Bronchial epithelial cell (primary cell): ENCODE measurements around the gene NCDN. TPM values are rescaled to one million over a fixed set of nuclear protein-coding genes. Genes with fewer than 3 reads are reported as not detected.

Experiments used
- DNase-seq: peaks from one replicate; pipeline ENCODE4 v3.0.0-alpha.2; 2010; ENCODE audit warnings: low read depth
- FAIRE-seq: peaks from 2 replicates; lab custom pipeline; 2011; peaks lifted over from hg19 to GRCh38; lab: Jason Lieb, UNC
- H3K27me3 ChIP-seq: 2 replicates; pipeline ENCODE4 v1.5.1; 2011; ENCODE audit warnings: low read length; ENCODE audit not compliant: control insufficient read depth, insufficient read depth
- H3K36me3 ChIP-seq: 2 replicates; pipeline ENCODE4 v1.5.1; 2011; ENCODE audit warnings: low read length; ENCODE audit not compliant: control insufficient read depth, insufficient read depth
- H3K4me3 ChIP-seq: 2 replicates; pipeline ENCODE4 v1.5.1; 2011; ENCODE audit warnings: mild to moderate bottlenecking, low read depth, low read length, control low read depth
- CTCF ChIP-seq: IDR thresholded peaks from 2 replicates; pipeline ENCODE4 v1.5.1; 2011; ENCODE audit warnings: mild to moderate bottlenecking, moderate library complexity, low read length, control low read depth, inconsistent platforms; ENCODE audit not compliant: insufficient read depth, severe bottlenecking
- total RNA-seq: library from RNA; depleted of rRNA; stranded (reverse); fragments of >200 nt; gene quantifications from 2 replicates; pipeline ENCODE4 v1.2.1, GENCODE V29; 2014

The NCDN gene
- total RNA-seq, 1 donor from 2014 or later = 10.0 TPM

GRCh38 chr1:35569936-35570335 lies 12.3 kb downstream of the NCDN start:
- Histone ChIP-seq H3K27me3 (no peaks in the 10 kb centered on the region), H3K36me3 (peaks cover 7% of the 10 kb centered on the region), H3K4me3 (no peak overlapping the region)
- no peak for FAIRE-seq
- no peak for TF ChIP-seq CTCF
- peak; percentile 66 for DNase-seq

GRCh38 chr1:35570589-35571137 lies 13.1 kb downstream of the NCDN start:
- no peak for TF ChIP-seq CTCF
- H3K27me3 ChIP-seq = no peaks in the 10 kb centered on the region
- H3K4me3 ChIP-seq = no peak overlapping the region
- FAIRE-seq (no peak), DNase-seq (no peak)
- H3K36me3 ChIP-seq = peaks cover 3% of the 10 kb centered on the region

GRCh38 chr1:35571263-35571662 lies 13.7 kb downstream of the NCDN start:
- no peak for FAIRE-seq
- H3K27me3 ChIP-seq = no peaks in the 10 kb centered on the region
- H3K36me3 ChIP-seq = no peaks in the 10 kb centered on the region
- no peak overlapping the region for H3K4me3 ChIP-seq
- no peak for TF ChIP-seq CTCF
- DNase-seq = no peak

GRCh38 chr1:35572296-35572695 lies 14.7 kb downstream of the NCDN start:
- DNase-seq = peak; percentile 52
- FAIRE-seq = peak; percentile 47
- no peaks in the 10 kb centered on the region for H3K36me3 ChIP-seq
- H3K27me3 ChIP-seq = no peaks in the 10 kb centered on the region
- no peak for TF ChIP-seq CTCF
- H3K4me3 ChIP-seq = no peak overlapping the region

- Histone ChIP-seq H3K27me3 (no peaks in the 10 kb centered on the region), H3K36me3 (no peaks in the 10 kb centered on the region), H3K4me3 (peak within 1 kb of the TSS; percentile 50)
- no peak for TF ChIP-seq CTCF
- FAIRE-seq (no peak), DNase-seq (no peak)
These were observed 15.9 kb downstream of the NCDN start, which contains the start of gene TFAP2E for GRCh38 chr1:35573198-35574124. TSS of gene TFAP2E (plus strand) at chr1:35573314. CDS start at chr1:35573578, 264 bp downstream.
